Activated CD4-positive, alpha-beta memory T cell treated with anti-CD3 and anti-CD28 coated beads for 36 hours (primary cell): Measurements from ENCODE around the gene PRR29. TPM values are rescaled to one million over a fixed set of nuclear protein-coding genes. Genes with fewer than 3 reads are reported as not detected.
A peak's percentile ranks its signal among the peaks of the same experiment; 100 is the strongest.
"Not testable (repeated sequence)": the region's sequence is repeated elsewhere in the genome, so short reads cannot be mapped to it uniquely, and the experiment has no call there.

Experiments used
- CTCF ChIA-PET: fragments of 350-600 bp; sonication (Branson Sonifier 250); formaldehyde crosslinking; loops from one replicate; lab custom pipeline; 2021; ENCODE audit warnings: antibody characterized with exemption, inconsistent platforms; lab: Charles Lee
- POLR2A ChIA-PET: fragments of 350-600 bp; sonication (Branson Sonifier 250); formaldehyde crosslinking; loops from one replicate; lab custom pipeline; 2021; ENCODE audit warnings: antibody characterized with exemption; lab: Charles Lee
- DNase-seq: peaks from one replicate; pipeline ENCODE4 v3.0.0-alpha.2; 2020
- H3K27ac Mint-ChIP-seq: one replicate; pipeline ENCODE4 v1.8.0; 2021; ENCODE audit warnings: mixed read lengths
- H3K27me3 Mint-ChIP-seq: one replicate; pipeline ENCODE4 v1.8.0; 2021; ENCODE audit warnings: mixed read lengths
- H3K36me3 Mint-ChIP-seq: one replicate; pipeline ENCODE4 v1.8.0; 2021; ENCODE audit warnings: mixed read lengths
- H3K4me1 Mint-ChIP-seq: one replicate; pipeline ENCODE4 v1.8.0; 2021; ENCODE audit warnings: low read depth, mixed read lengths
- H3K4me3 Mint-ChIP-seq: one replicate; pipeline ENCODE4 v1.8.0; 2021; ENCODE audit warnings: mild to moderate bottlenecking, mixed read lengths
- H3K9me3 Mint-ChIP-seq: one replicate; pipeline ENCODE4 v1.8.0; 2021; ENCODE audit warnings: mixed read lengths
- intact Hi-C: fragments of 100-400 bp; cut with micrococcal nuclease; formaldehyde crosslinking; loops from one replicate; pipeline ENCODE4 v1.15.1; 2023
- total RNA-seq, 2 experiments: library from RNA; stranded (reverse); gene quantifications; one replicate each; pipeline ENCODE4 v1.2.3, GENCODE V29; 2021

The PRR29 gene
- total RNA-seq, 2 experiments from 2014 or later: 2.0 to 3.4 TPM

GRCh38 chr17:63976702-63977101, 21.4 kb upstream of the PRR29 start:
- Mint-ChIP-seq H3K27me3 (no peaks in the 10 kb centered on the region), H3K9me3 (peaks cover 2% of the 10 kb centered on the region), H3K36me3 (no peaks in the 10 kb centered on the region), H3K4me3 (no peak overlapping the region), H3K27ac (no peak overlapping the region), H3K4me1 (peaks cover 17% of the 10 kb centered on the region)
- POLR2A ChIA-PET: interaction anchor here (0.7 kb wide), 1 partner anchor 11 kb away, joined by 3 read pairs; no protein-coding TSS in a partner anchor
- DNase-seq: no peak
- intact Hi-C loops: no loop called here
- CTCF ChIA-PET: interaction anchor here (0.9 to 3.0 kb wide), 5 partner anchors 9 to 111 kb away, joined by 3 to 12 read pairs (median 4); no protein-coding TSS in a partner anchor

GRCh38 chr17:63978272-63979200, 19.6 kb upstream of the PRR29 start:
- Mint-ChIP-seq H3K27me3 (no peaks in the 10 kb centered on the region), H3K9me3 (peaks cover 12% of the 10 kb centered on the region), H3K4me3 (no peak overlapping the region), H3K27ac (no peak overlapping the region), H3K4me1 (peaks cover 17% of the 10 kb centered on the region), H3K36me3 (no peaks in the 10 kb centered on the region)
- intact Hi-C loops: no loop called here
- DNase-seq: no peak
- ChIA-PET POLR2A (no interaction called here), CTCF (interaction anchor here (0.6 to 3.0 kb wide), 4 partner anchors 12 to 343 kb away, joined by 3 to 12 read pairs (median 6); no protein-coding TSS in a partner anchor)

- H3K27me3 Mint-ChIP-seq, POLR2A ChIA-PET, intact Hi-C loops, DNase-seq, H3K4me3 Mint-ChIP-seq, H3K27ac Mint-ChIP-seq, H3K36me3 Mint-ChIP-seq: not testable (repeated sequence)
- CTCF ChIA-PET: interaction anchor here (0.7 to 4.4 kb wide), 3 partner anchors 11 to 63 kb away, joined by 3 to 20 read pairs (median 4); no protein-coding TSS in a partner anchor
- peaks cover 18% of the 10 kb centered on the region for H3K4me1 Mint-ChIP-seq
- H3K9me3 Mint-ChIP-seq: peaks cover 12% of the 10 kb centered on the region
Observed at GRCh38 chr17:63982641-63983040, 15.5 kb upstream of the PRR29 start.

- Mint-ChIP-seq H3K9me3 (peaks cover 12% of the 10 kb centered on the region), H3K36me3 (no peaks in the 10 kb centered on the region), H3K4me3 (no peak overlapping the region), H3K4me1 (peaks cover 18% of the 10 kb centered on the region), H3K27ac (no peak overlapping the region), H3K27me3 (no peaks in the 10 kb centered on the region)
- CTCF ChIA-PET: interaction anchor here (0.7 to 4.5 kb wide), 4 partner anchors 10 to 64 kb away, joined by 3 to 26 read pairs (median 12); no protein-coding TSS in a partner anchor
- POLR2A ChIA-PET: no interaction called here
- intact Hi-C loops: no loop called here
- DNase-seq: no peak
Observed at GRCh38 chr17:63983320-63983719, 14.8 kb upstream of the PRR29 start.

GRCh38 chr17:63984236-63984635, 13.9 kb upstream of the PRR29 start:
- no peaks in the 10 kb centered on the region for H3K36me3 Mint-ChIP-seq
- peaks cover 18% of the 10 kb centered on the region for H3K4me1 Mint-ChIP-seq
- H3K9me3 Mint-ChIP-seq: peaks cover 12% of the 10 kb centered on the region
- no peak overlapping the region for H3K27ac Mint-ChIP-seq
- ChIA-PET CTCF (interaction anchor here (2.0 to 4.5 kb wide), 3 partner anchors 38 to 149 kb away, joined by 8 to 26 read pairs (median 20); no protein-coding TSS in a partner anchor), POLR2A (interaction anchor here (3.1 kb wide), 1 partner anchor 36 kb away, joined by 9 read pairs; the partner anchor contains the start of gene ICAM2)
- no peak overlapping the region for H3K4me3 Mint-ChIP-seq
- no peaks in the 10 kb centered on the region for H3K27me3 Mint-ChIP-seq
- no peak for DNase-seq
- intact Hi-C loops: no loop called here

DNA sequence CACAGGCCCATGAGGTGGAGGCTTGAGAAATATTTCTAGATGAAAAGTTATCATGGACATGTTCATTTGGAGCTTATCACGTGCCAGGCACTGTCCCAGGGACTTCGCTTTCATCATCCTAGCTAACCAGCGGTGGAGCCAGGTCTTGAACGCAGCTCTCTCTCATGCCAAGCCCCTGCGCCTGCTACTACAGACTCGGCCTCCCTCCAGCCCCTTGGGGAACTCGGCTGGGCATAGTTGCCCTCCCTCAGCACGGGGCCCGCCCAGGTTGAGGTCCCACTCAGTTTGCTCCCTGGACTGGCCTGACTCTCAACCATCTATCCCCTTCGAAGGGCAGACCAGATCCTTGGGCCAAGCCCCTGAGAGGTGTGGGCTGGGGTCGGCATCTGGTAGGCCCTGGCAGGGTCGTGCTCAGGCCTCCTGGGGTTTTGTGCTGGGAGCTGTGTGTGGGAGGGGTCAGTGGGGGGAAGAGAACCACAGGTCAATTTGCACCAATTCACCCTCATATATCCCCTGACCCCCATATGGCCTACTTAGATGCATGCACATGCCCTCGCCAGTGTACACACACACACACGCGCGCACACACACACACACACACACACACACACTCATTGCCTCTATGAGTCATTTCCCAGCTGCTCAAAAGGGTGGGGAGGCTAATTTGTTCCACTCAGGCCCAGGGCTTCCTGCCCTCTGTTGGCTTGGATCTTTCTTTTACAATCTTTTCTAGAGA, 13.3 kb upstream of the PRR29 start:
- POLR2A ChIA-PET: interaction anchor here (3.1 kb wide), 1 partner anchor 35 kb away, joined by 9 read pairs; the partner anchor contains the start of gene ICAM2
- H3K4me1 Mint-ChIP-seq: peaks cover 18% of the 10 kb centered on the region
- H3K9me3 Mint-ChIP-seq: peaks cover 12% of the 10 kb centered on the region
- H3K36me3 Mint-ChIP-seq: no peaks in the 10 kb centered on the region
- intact Hi-C loops: loop anchor here (1.0 to 5.0 kb wide), 2 partner anchors 17 to 53 kb away; partner anchors contain the start of gene CD79B
- H3K4me3 Mint-ChIP-seq: peak overlapping the region; percentile 20
- CTCF ChIA-PET: interaction anchor here (0.6 to 4.5 kb wide), 10 partner anchors 8 to 603 kb away, joined by 3 to 26 read pairs (median 6); partner anchors contain the start of genes CD79B and GH1
- H3K27ac Mint-ChIP-seq: peak overlapping the region; percentile 80
- no peaks in the 10 kb centered on the region for H3K27me3 Mint-ChIP-seq
- DNase-seq: peak; percentile 82

- DNase-seq: no peak
- CTCF ChIA-PET: interaction anchor here (0.6 to 4.5 kb wide), 13 partner anchors 9 to 603 kb away, joined by 3 to 26 read pairs (median 4); partner anchors contain the start of genes CD79B and GH1
- Mint-ChIP-seq H3K9me3 (peaks cover 12% of the 10 kb centered on the region), H3K4me3 (peak overlapping the region; percentile 20), H3K27me3 (no peaks in the 10 kb centered on the region), H3K4me1 (peaks cover 25% of the 10 kb centered on the region), H3K36me3 (no peaks in the 10 kb centered on the region), H3K27ac (peak overlapping the region; percentile 80)
- POLR2A ChIA-PET: interaction anchor here (3.1 kb wide), 1 partner anchor 34 kb away, joined by 9 read pairs; the partner anchor contains the start of gene ICAM2
- intact Hi-C loops: loop anchor here (1.0 to 5.0 kb wide), 2 partner anchors 17 to 53 kb away; partner anchors contain the start of gene CD79B
Observed at GRCh38 chr17:63985387-63986140, 12.6 kb upstream of the PRR29 start.

DNA sequence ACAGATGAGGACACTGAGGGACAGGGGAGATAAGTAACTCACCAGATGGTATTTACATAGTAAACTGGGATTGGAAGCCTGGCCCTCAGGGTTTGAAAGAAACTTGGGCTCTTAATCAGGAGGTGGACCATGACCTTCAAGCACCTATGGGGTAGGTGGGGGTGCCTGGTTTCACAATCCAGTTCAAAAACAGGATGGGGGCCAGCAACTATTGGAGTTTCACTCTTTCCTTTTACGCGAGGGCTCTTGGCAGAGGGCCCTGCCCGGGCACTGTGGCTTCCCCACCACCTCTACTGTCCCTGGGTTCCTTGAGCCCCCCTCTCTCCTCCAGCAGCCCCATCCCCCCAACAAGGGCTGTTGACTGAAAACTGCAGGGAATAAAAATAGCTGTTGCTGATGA, 11.3 kb upstream of the PRR29 start:
- peaks cover 30% of the 10 kb centered on the region for H3K4me1 Mint-ChIP-seq
- H3K27me3 Mint-ChIP-seq: no peaks in the 10 kb centered on the region
- intact Hi-C loops: loop anchor here (5.0 kb wide), 1 partner anchor 55 kb away; the partner anchor contains the start of gene CD79B
- POLR2A ChIA-PET: interaction anchor here (0.6 to 3.1 kb wide), 2 partner anchors 20 to 33 kb away, joined by 3 to 9 read pairs; partner anchors contain the start of gene ICAM2
- no peak overlapping the region for H3K27ac Mint-ChIP-seq
- H3K36me3 Mint-ChIP-seq: no peaks in the 10 kb centered on the region
- H3K4me3 Mint-ChIP-seq: no peak overlapping the region
- peaks cover 9% of the 10 kb centered on the region for H3K9me3 Mint-ChIP-seq
- DNase-seq: no peak
- CTCF ChIA-PET: interaction anchor here (0.8 to 4.5 kb wide), 9 partner anchors 10 to 629 kb away, joined by 3 to 26 read pairs (median 4); partner anchors contain the start of gene GH1

DNA sequence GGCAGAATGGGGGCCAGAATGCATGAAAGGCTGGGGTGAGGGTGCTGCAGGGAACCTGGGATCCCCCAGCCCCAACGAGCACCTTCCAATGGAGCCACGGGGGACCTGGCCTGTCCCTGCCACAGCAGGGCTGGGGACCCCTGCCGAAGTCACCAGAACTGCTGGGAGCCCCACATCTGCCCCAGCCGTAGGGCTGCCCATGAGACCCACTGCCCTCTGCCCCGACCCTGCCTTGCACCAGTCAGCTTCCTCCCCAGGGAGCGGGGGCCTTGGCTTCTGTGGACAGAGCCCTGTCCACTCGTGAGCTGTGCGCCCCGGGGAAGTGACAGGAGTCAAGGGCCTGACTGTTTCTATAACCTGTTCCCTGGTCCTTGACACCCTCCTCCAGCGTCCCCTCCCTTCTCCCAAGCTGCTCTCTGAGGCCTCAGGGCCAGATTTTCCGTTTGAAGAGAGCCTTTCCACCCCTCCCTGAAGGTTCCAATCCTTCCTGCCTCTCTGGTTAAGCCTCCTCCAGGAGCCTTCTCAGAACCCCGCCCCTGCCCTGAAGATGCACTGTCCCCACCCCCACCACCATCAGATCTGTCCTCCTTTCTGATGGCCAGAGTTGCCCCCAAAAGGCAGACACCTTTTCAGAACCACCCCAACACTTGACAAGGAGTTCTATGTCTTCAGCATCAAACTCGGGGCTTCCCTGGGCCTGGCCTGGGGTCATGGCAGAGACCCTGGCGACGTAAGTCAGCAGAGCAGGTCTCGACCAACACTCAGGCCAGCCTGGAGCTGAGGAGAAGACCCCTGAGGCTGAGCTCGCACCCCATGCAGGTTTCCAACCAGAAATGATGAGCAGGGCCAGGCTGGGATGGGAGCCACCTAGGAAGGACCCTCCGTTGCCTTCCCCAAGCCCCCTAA, 10.7 kb upstream of the PRR29 start:
- Mint-ChIP-seq H3K27me3 (no peaks in the 10 kb centered on the region), H3K4me3 (no peak overlapping the region), H3K27ac (no peak overlapping the region), H3K36me3 (no peaks in the 10 kb centered on the region), H3K4me1 (peaks cover 31% of the 10 kb centered on the region), H3K9me3 (peaks cover 4% of the 10 kb centered on the region)
- ChIA-PET POLR2A (interaction anchor here (3.1 kb wide), 1 partner anchor 33 kb away, joined by 9 read pairs; the partner anchor contains the start of gene ICAM2), CTCF (interaction anchor here (0.8 to 4.5 kb wide), 9 partner anchors 9 to 146 kb away, joined by 3 to 26 read pairs (median 4); partner anchors contain the start of gene GH1)
- intact Hi-C loops: loop anchor here (5.0 kb wide), 1 partner anchor 55 kb away; the partner anchor contains the start of gene CD79B
- DNase-seq: no peak

DNA sequence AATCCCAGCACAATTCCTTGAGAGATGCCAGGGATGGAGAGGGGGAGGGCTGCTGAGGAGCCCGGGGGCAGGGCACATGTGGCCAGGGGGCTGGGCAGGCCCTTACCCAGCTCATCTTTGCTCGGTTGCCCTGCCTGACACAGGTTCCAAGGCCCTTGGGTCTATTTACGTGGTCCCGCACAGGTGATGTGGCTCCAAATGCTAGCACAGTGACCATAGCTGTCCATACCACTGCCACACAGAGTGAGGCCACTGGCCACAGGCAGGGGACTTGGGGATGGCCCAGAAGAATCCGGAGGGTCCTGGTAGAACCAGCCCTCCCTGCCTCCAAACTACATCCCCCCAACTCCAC, 10.0 kb upstream of the PRR29 start:
- Mint-ChIP-seq H3K36me3 (no peaks in the 10 kb centered on the region), H3K4me1 (peaks cover 34% of the 10 kb centered on the region), H3K9me3 (no peaks in the 10 kb centered on the region), H3K4me3 (no peak overlapping the region), H3K27ac (no peak overlapping the region), H3K27me3 (no peaks in the 10 kb centered on the region)
- POLR2A ChIA-PET: no interaction called here
- no peak for DNase-seq
- CTCF ChIA-PET: interaction anchor here (0.8 to 3.6 kb wide), 6 partner anchors 9 to 146 kb away, joined by 3 to 25 read pairs (median 3); partner anchors contain the start of gene GH1
- intact Hi-C loops: loop anchor here (5.0 kb wide), 1 partner anchor 56 kb away; the partner anchor contains the start of gene CD79B
